K562 (cell line): ENCODE results near the gene GLI3. TPM values are rescaled to one million over a fixed set of nuclear protein-coding genes. Genes with fewer than 3 reads are reported as not detected.

ENCODE experiments used
- ATAC-seq: fragments of 200-7000 bp; cut with Tn5 transposase; 3 replicates; pipeline ENCODE4 v1.9.1; 2020; ENCODE audit warnings: moderate library complexity
- BruUV-seq: library from RNA; stranded (reverse); fragments of 400-500 nt; replicated peaks from 2 replicates; lab custom pipeline; 2021; lab: Mats Ljungman, UMichigan
- CTCF ChIA-PET: fragments of 300-600 bp; formaldehyde crosslinking; extraction: SDS; loops from one replicate; lab custom pipeline; 2021; ENCODE audit warnings: low intra/inter-chr PET ratio; lab: Yijun Ruan, JAX
- POLR2A ChIA-PET: fragments of 300-600, 350-650 bp; sonication (Branson Sonifier 250); formaldehyde crosslinking; extraction: SDS; loops from one replicate; lab custom pipeline; 2021; ENCODE audit warnings: antibody characterized with exemption, inconsistent platforms; lab: Yijun Ruan, JAX
- DNase-seq, 4 experiments: peaks; one replicate each; pipeline versions ENCODE4 v3.0.0 to v3.0.0-alpha.2; 2011 to 2018; ENCODE audit warnings: low spot score in 3 of 4, mixed read lengths in 3 of 4; ENCODE audit errors: extremely low read depth in 1 of 4
- FAIRE-seq: peaks from 2 replicates; lab custom pipeline; 2011; peaks lifted over from hg19 to GRCh38; lab: Jason Lieb, UNC
- H2AFZ ChIP-seq: 2 replicates; pipeline ENCODE4 v1.6.0; 2011; ENCODE audit warnings: low read depth, low read length, control low read depth, inconsistent platforms
- H3K27ac ChIP-seq: fragments of 200-600 bp; 3 replicates; pipeline ENCODE4 v1.8.0; 2011; ENCODE audit warnings: low read depth, mild to moderate bottlenecking, control low read depth, inconsistent platforms, low read length, moderate library complexity, mixed read lengths; ENCODE audit errors: extremely low read depth
- H3K27me3 ChIP-seq, 2 experiments: fragments of 300-600 bp in 1 of 2; 2 replicates in 1 of 2; 3 replicates in 1 of 2; pipeline versions ENCODE4 v1.6.0 to v1.8.0; 2011; ENCODE audit warnings: inconsistent platforms in 2 of 2, low read length in 2 of 2, mild to moderate bottlenecking in 1 of 2, mixed read lengths in 1 of 2, moderate library complexity in 1 of 2; ENCODE audit not compliant: control insufficient read depth in 2 of 2, insufficient read depth in 2 of 2
- H3K36me3 ChIP-seq: fragments of 300-600 bp; 3 replicates; pipeline ENCODE4 v1.8.0; 2011; ENCODE audit warnings: mild to moderate bottlenecking, low read length, inconsistent platforms; ENCODE audit not compliant: control insufficient read depth, insufficient read depth
- H3K4me1 ChIP-seq, 2 experiments: fragments of 200-600 bp in 1 of 2; replicated peaks in 1 of 2; 2 replicates in 1 of 2; 3 replicates in 1 of 2; pipeline versions ENCODE4 v1.5.1 to v1.8.0; 2011; ENCODE audit warnings: inconsistent platforms in 2 of 2, low read length in 2 of 2, mild to moderate bottlenecking in 1 of 2, mixed read lengths in 1 of 2, moderate library complexity in 1 of 2; ENCODE audit not compliant: control insufficient read depth in 2 of 2, insufficient read depth in 2 of 2
- H3K4me2 ChIP-seq: 2 replicates; pipeline ENCODE4 v1.6.1; 2011; ENCODE audit warnings: low read length, control low read depth, inconsistent platforms, mixed read lengths; ENCODE audit not compliant: insufficient read depth
- H3K4me3 ChIP-seq: fragments of 200-600 bp; sonication (generic), shearing (Covaris generic); 2 replicates; pipeline ENCODE4 v1.5.1; 2016; ENCODE audit warnings: control low read depth, inconsistent platforms
- H3K79me2 ChIP-seq: fragments of 200-600 bp; 3 replicates; pipeline ENCODE4 v1.8.0; 2011; ENCODE audit warnings: low read length, inconsistent platforms; ENCODE audit not compliant: control insufficient read depth, insufficient read depth
- H3K9ac ChIP-seq, 2 experiments: 2 replicates each; pipeline versions ENCODE4 v1.6.0 to v1.6.1; 2011; ENCODE audit warnings: low read depth in 2 of 2, low read length in 2 of 2, control low read depth in 1 of 2, inconsistent platforms in 1 of 2, mild to moderate bottlenecking in 1 of 2, mixed read lengths in 1 of 2; ENCODE audit not compliant: insufficient read depth in 1 of 2
- H3K9me1 ChIP-seq: one replicate; pipeline ENCODE4 v1.6.0; 2011; ENCODE audit warnings: inconsistent platforms, mild to moderate bottlenecking, low read length, moderate library complexity; ENCODE audit not compliant: control insufficient read depth, insufficient read depth
- H3K9me3 ChIP-seq: replicated peaks from 2 replicates; pipeline ENCODE4 v1.5.1; 2011; ENCODE audit warnings: low read depth, low read length, inconsistent platforms; ENCODE audit not compliant: control insufficient read depth, insufficient read depth
- H4K20me1 ChIP-seq: replicated peaks from 2 replicates; pipeline ENCODE4 v1.6.1; 2011; ENCODE audit warnings: low read length, inconsistent platforms, mixed read lengths; ENCODE audit not compliant: control insufficient read depth, insufficient read depth
- CREBBP ChIP-seq: IDR thresholded peaks from one replicate; pipeline ENCODE4 v1.6.1; 2012; ENCODE audit warnings: low read depth, mild to moderate bottlenecking, control low read depth, inconsistent platforms, low read length
- GABPA ChIP-seq: fragments of 200-800 bp; sonication (Bioruptor generic); conservative IDR thresholded peaks from 2 replicates; pipeline ENCODE4 v1.6.1; 2016; ENCODE audit warnings: low read depth, missing genetic modification characterization, missing compliant biosample characterization
- NCOA6 ChIP-seq: fragments of 450-650 bp; IDR thresholded peaks from 2 replicates; pipeline ENCODE4 v1.6.1; 2017; ENCODE audit warnings: mild to moderate bottlenecking
- RBM39 ChIP-seq: fragments of 200-400 bp; formaldehyde crosslinking; optimal IDR thresholded peaks from 2 replicates; pipeline ENCODE3; 2018; ENCODE audit warnings: low read depth, low read length
- SMAD4 ChIP-seq: fragments of 250-450 bp; sonication (Bioruptor Pico); conservative IDR thresholded peaks from 2 replicates; pipeline ENCODE4 v1.8.0; 2021; ENCODE audit warnings: inconsistent platforms, mild to moderate bottlenecking, moderate library complexity
- SMARCE1 ChIP-seq: fragments of 450-650 bp; IDR thresholded peaks from 2 replicates; pipeline ENCODE4 v1.7.1; 2016; ENCODE audit warnings: mild to moderate bottlenecking
- TRIM24 ChIP-seq, 2 experiments: fragments of 450-650 bp; IDR thresholded peaks; 2 replicates each; pipeline ENCODE4 v1.6.1; 2016
- YBX1 ChIP-seq: fragments of 450-650 bp; IDR thresholded peaks from 2 replicates; pipeline ENCODE4 v1.7.1; 2016; ENCODE audit warnings: mild to moderate bottlenecking
- ZKSCAN8 ChIP-seq: fragments of 200-800 bp; sonication (Bioruptor generic); IDR thresholded peaks from 2 replicates; pipeline ENCODE4 v1.6.1; 2016; ENCODE audit warnings: missing genetic modification characterization, missing compliant biosample characterization
- ZSCAN32 ChIP-seq: fragments of 450-650 bp; formaldehyde crosslinking; IDR thresholded peaks from 2 replicates; pipeline ENCODE4 v1.4.0; 2020; ENCODE audit warnings: mild to moderate bottlenecking, moderate library complexity
- WGBS: fragments of 100-300 bp; shearing (Covaris generic); methylation state at CpG from one replicate; pipeline ENCODE4 v1.1.6; 2016; ENCODE audit warnings: low coverage, mixed read lengths; ENCODE audit not compliant: insufficient coverage; ENCODE audit errors: missing lambda C conversion rate; 5-methylcytosine and 5-hydroxymethylcytosine counted together
- in situ Hi-C: fragments of 300-500 bp; cut with MboI; formaldehyde crosslinking; loops from 4 replicates; pipeline ENCODE4 v1.15.0; 2018; ENCODE audit warnings: inconsistent platforms, mixed read lengths
- intact Hi-C: fragments of 100-400 bp; cut with micrococcal nuclease; formaldehyde crosslinking; loops from 2 replicates; pipeline ENCODE4 v1.14.2; 2022
- polyA plus RNA-seq, 8 experiments: library from polyadenylated mRNA; depleted of rRNA in 4 of 8; stranded (reverse) in 5 of 8; unstranded in 3 of 8; fragments of >200 nt; fragmentation: Nextera tagmentation in 2 of 8; fragmentation: Illumina TruSeq in 1 of 8; extraction: Ambion mirVana in 2 of 8; extraction: Trizol in 1 of 8; gene quantifications; 2 replicates each; pipeline versions ENCODE4 v1.2.1 to v1.2.3, GENCODE V29; 2011 to 2014; ENCODE audit warnings: inconsistent platforms in 1 of 8, missing spikeins in 1 of 8
- total RNA-seq, 7 experiments: library from RNA; depleted of rRNA in 6 of 7; stranded (reverse); fragments of >200 nt in 6 of 7; fragmentation: Illumina TruSeq in 2 of 7; extraction: Trizol in 2 of 7; gene quantifications; 2 replicates each; pipeline versions ENCODE4 v1.2.1 to v1.2.3, GENCODE V29; 2011 to 2021; ENCODE audit warnings: low replicate concordance in 1 of 7
- TF ChIP-seq, protein P1 (sequence below): IDR thresholded peaks from 2 replicates; pipeline ENCODE4 v1.6.1; 2014; ENCODE audit warnings: antibody characterized with exemption
- TF ChIP-seq, protein P2 (sequence below): fragments of 250-450 bp; sonication (Bioruptor Pico); IDR thresholded peaks from 2 replicates; pipeline ENCODE4 v1.8.0; 2021; ENCODE audit warnings: moderate library complexity, mild to moderate bottlenecking, inconsistent platforms

The GLI3 gene
- total and polyA plus RNA-seq, 9 of the 15 experiments (the other 6 are each of a cell fraction or from before 2014, with no cell fraction given) = 0.01 to 0.18 (median 0.07) TPM; not detected in 6

DNA sequence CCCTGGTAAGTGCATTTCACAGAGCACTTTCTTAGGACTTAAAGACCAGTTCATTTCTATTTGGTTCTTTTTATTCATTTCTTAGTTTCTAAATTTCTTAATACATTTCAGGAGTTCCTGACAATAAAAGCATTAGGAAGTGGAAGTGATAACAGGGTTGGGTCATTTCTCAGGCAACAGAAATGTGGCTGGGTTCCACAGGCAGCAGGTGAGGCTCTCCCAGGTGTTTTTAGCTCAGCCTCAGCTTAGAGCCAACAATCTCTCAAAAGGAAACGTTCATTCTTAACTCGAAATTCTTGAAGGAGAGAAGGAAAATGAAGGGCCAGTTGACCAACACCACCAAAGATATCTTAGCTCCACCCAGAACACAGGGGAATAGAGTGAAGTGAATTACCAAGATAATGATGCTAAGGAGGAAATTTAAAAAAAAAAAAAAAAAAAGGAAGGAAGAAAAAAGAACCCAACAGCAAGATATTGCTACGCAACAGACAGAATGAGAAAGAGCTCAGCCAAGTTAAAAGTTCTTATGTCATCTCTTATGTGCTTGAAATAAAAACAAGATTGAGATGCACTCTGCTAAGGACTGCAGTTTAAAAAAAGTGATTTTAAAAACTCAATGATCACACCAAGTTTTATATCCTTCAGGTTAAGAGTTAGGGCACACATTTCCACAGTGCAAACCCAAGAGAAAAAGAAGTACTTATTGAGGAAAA, 230.1 kb downstream of the GLI3 start:
- DNase-seq = no peak
- Histone ChIP-seq H3K9me3 (no peaks in the 10 kb centered on the region), H3K4me3 (no peak overlapping the region), H3K4me1 (no peaks in the 10 kb centered on the region), H2AFZ (no peak overlapping the region), H3K4me2 (no peak overlapping the region), H3K9me1 (no peaks in the 10 kb centered on the region), H3K27ac (no peak overlapping the region), H3K36me3 (no peaks in the 10 kb centered on the region), H4K20me1 (no peaks in the 10 kb centered on the region; the same call in 1 of the 2 replicates), H3K27me3 (no peaks in the 10 kb centered on the region), H3K9ac (no peak overlapping the region), H3K79me2 (no peaks in the 10 kb centered on the region)
- no peak for ATAC-seq
- no peak for TF ChIP-seq TRIM24 (IDR thresholded peaks at IDR 0.05)
- no peak for TF ChIP-seq CREBBP
- no peak for TF ChIP-seq ZSCAN32 (CRISPR knock-in tag)
- no peak for TF ChIP-seq YBX1
- TF ChIP-seq NCOA6 = no peak
- TF ChIP-seq, protein P1, sequence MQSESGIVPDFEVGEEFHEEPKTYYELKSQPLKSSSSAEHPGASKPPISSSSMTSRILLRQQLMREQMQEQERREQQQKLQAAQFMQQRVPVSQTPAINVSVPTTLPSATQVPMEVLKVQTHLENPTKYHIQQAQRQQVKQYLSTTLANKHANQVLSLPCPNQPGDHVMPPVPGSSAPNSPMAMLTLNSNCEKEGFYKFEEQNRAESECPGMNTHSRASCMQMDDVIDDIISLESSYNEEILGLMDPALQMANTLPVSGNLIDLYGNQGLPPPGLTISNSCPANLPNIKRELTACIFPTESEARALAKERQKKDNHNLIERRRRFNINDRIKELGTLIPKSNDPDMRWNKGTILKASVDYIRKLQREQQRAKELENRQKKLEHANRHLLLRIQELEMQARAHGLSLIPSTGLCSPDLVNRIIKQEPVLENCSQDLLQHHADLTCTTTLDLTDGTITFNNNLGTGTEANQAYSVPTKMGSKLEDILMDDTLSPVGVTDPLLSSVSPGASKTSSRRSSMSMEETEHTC = no peak
- no peak for TF ChIP-seq RBM39
- TF ChIP-seq, protein P2, sequence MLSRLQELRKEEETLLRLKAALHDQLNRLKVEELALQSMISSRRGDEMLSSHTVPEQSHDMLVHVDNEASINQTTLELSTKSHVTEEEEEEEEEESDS (CRISPR knock-in tag) = no peak
- no peak for TF ChIP-seq SMARCE1
- no peak for TF ChIP-seq SMAD4 (CRISPR knock-in tag)
- no peak for TF ChIP-seq GABPA
- TF ChIP-seq ZKSCAN8 = no peak
- ChIA-PET POLR2A (interaction anchor here (1.0 kb wide), 1 partner anchor 925 kb away, joined by 3 read pairs; the partner anchor contains the start of genes MRPL32 and PSMA2), CTCF (no interaction called here)
- in situ Hi-C loops (no loop called here), intact Hi-C loops (no loop called here)
- no TSS peak for BruUV-seq
- FAIRE-seq = no peak
- WGBS = 0% methylated on average over 3 of the region's 3 CpGs
